HepG2 (cell line): Measurements from ENCODE around the gene ZBTB17. TPM values are rescaled to one million over a fixed set of nuclear protein-coding genes. Genes with fewer than 3 reads are reported as not detected.

Experiments used
- CC2D1A ChIP-seq: sonication (generic); formaldehyde crosslinking; IDR thresholded peaks from 2 replicates; pipeline ENCODE4 v1.8.1; 2023; ENCODE audit warnings: mild to moderate bottlenecking, missing genetic modification reagents
- CREB1 ChIP-seq, 2 experiments: fragments of 450-650 bp in 1 of 2; IDR thresholded peaks; 2 replicates each; pipeline ENCODE4 v1.6.1; 2016 to 2017; ENCODE audit warnings: control low read depth in 1 of 2, mild to moderate bottlenecking in 1 of 2, missing compliant biosample characterization in 1 of 2, missing genetic modification characterization in 1 of 2
- ELF3 ChIP-seq: IDR thresholded peaks from 2 replicates; pipeline ENCODE4 v1.6.1; 2016; ENCODE audit warnings: missing genetic modification reagents, missing compliant biosample characterization
- KLF15 ChIP-seq: sonication (generic); formaldehyde crosslinking; IDR thresholded peaks from 2 replicates; pipeline ENCODE4 v1.8.1; 2023; ENCODE audit warnings: borderline replicate concordance, mild to moderate bottlenecking, inconsistent platforms, missing genetic modification reagents, mixed read lengths
- MTF2 ChIP-seq: sonication (generic); formaldehyde crosslinking; IDR thresholded peaks from 2 replicates; pipeline ENCODE4 v1.5.0; 2020; ENCODE audit warnings: missing genetic modification reagents, borderline replicate concordance
- NCOA5 ChIP-seq: sonication (generic); formaldehyde crosslinking; IDR thresholded peaks from 2 replicates; pipeline ENCODE4 v1.4.0; 2020; ENCODE audit warnings: missing genetic modification reagents
- REPIN1 ChIP-seq: sonication (generic); formaldehyde crosslinking; IDR thresholded peaks from 2 replicates; pipeline ENCODE4 v1.8.0; 2022; ENCODE audit warnings: missing genetic modification reagents, low read depth, mild to moderate bottlenecking, borderline replicate concordance
- THRA ChIP-seq: sonication (generic); formaldehyde crosslinking; IDR thresholded peaks from 2 replicates; pipeline ENCODE4 v1.4.0; 2020; ENCODE audit warnings: missing genetic modification reagents, borderline replicate concordance
- XBP1 ChIP-seq: sonication (generic); formaldehyde crosslinking; IDR thresholded peaks from 2 replicates; pipeline ENCODE4 v1.5.0; 2020; ENCODE audit warnings: missing genetic modification reagents
- ZBTB25 ChIP-seq: IDR thresholded peaks from 2 replicates; pipeline ENCODE4 v1.6.1; 2018; ENCODE audit warnings: missing genetic modification reagents
- ZFX ChIP-seq: sonication (generic); formaldehyde crosslinking; IDR thresholded peaks from 2 replicates; pipeline ENCODE4 v1.4.0; 2020; ENCODE audit warnings: mild to moderate bottlenecking, low read depth, missing genetic modification reagents, moderate library complexity
- ZNF17 ChIP-seq: sonication (generic); formaldehyde crosslinking; IDR thresholded peaks from 2 replicates; pipeline ENCODE4 v1.5.0; 2020; ENCODE audit warnings: mild to moderate bottlenecking, missing genetic modification reagents
- ZNF225 ChIP-seq: sonication (generic); formaldehyde crosslinking; IDR thresholded peaks from 2 replicates; pipeline ENCODE4 v1.4.0; 2020; ENCODE audit warnings: mild to moderate bottlenecking, missing genetic modification reagents
- ZNF292 ChIP-seq: sonication (generic); formaldehyde crosslinking; IDR thresholded peaks from 2 replicates; pipeline ENCODE4 v1.8.1; 2022; ENCODE audit warnings: mild to moderate bottlenecking, low read depth, missing genetic modification reagents, borderline replicate concordance
- ZNF501 ChIP-seq: sonication (generic); formaldehyde crosslinking; IDR thresholded peaks from 2 replicates; pipeline ENCODE4 v1.5.1; 2020; ENCODE audit warnings: mild to moderate bottlenecking, moderate library complexity, missing genetic modification reagents
- ZNF776 ChIP-seq: sonication (generic); formaldehyde crosslinking; IDR thresholded peaks from 2 replicates; pipeline ENCODE4 v1.4.0; 2020; ENCODE audit warnings: mild to moderate bottlenecking, missing genetic modification reagents
- polyA plus RNA-seq, 8 experiments: library from polyadenylated mRNA; depleted of rRNA in 3 of 8; stranded (reverse) in 7 of 8; unstranded in 1 of 8; fragments of >200 nt; fragmentation: Illumina TruSeq in 4 of 8; extraction: Trizol in 4 of 8; gene quantifications; 2 replicates each; pipeline versions ENCODE4 v1.2.1 to v1.2.3, GENCODE V29; 2011 to 2016; ENCODE audit warnings: low read depth in 4 of 8, missing spikeins in 1 of 8, mixed read lengths in 1 of 8; ENCODE audit not compliant: insufficient read depth in 1 of 8
- total RNA-seq, 5 experiments: library from RNA; depleted of rRNA; stranded (reverse); fragments of >200 nt; fragmentation: Illumina TruSeq; extraction: Trizol; gene quantifications; 2 replicates each; pipeline ENCODE4 v1.2.3, GENCODE V29; 2016; ENCODE audit warnings: low read depth in 1 of 5
- TF ChIP-seq, protein P1 (sequence below): sonication (generic); formaldehyde crosslinking; IDR thresholded peaks from 2 replicates; pipeline ENCODE4 v1.5.1; 2020; ENCODE audit warnings: mild to moderate bottlenecking, missing genetic modification reagents, moderate library complexity
- TF ChIP-seq, protein P2 (sequence below): sonication (generic); formaldehyde crosslinking; IDR thresholded peaks from 2 replicates; pipeline ENCODE4 v1.4.0; 2020; ENCODE audit warnings: missing genetic modification reagents
- TF ChIP-seq, protein P3 (sequence below): sonication (generic); formaldehyde crosslinking; IDR thresholded peaks from 2 replicates; pipeline ENCODE4 v1.4.0; 2020; ENCODE audit warnings: missing genetic modification reagents
- TF ChIP-seq, protein P4 (sequence below): IDR thresholded peaks from 2 replicates; pipeline ENCODE4 v1.6.1; 2016; ENCODE audit warnings: mild to moderate bottlenecking, missing biosample characterization, missing genetic modification reagents

The ZBTB17 gene
- total and polyA plus RNA-seq, 2 of the 13 experiments (the other 11 are each of a cell fraction or from before 2014, with no cell fraction given) = 16.7 to 17.0 TPM

GRCh38 chr1:16009030-16009460, 33.1 kb upstream of the ZBTB17 start (continued):
- TF ChIP-seq, protein P1, sequence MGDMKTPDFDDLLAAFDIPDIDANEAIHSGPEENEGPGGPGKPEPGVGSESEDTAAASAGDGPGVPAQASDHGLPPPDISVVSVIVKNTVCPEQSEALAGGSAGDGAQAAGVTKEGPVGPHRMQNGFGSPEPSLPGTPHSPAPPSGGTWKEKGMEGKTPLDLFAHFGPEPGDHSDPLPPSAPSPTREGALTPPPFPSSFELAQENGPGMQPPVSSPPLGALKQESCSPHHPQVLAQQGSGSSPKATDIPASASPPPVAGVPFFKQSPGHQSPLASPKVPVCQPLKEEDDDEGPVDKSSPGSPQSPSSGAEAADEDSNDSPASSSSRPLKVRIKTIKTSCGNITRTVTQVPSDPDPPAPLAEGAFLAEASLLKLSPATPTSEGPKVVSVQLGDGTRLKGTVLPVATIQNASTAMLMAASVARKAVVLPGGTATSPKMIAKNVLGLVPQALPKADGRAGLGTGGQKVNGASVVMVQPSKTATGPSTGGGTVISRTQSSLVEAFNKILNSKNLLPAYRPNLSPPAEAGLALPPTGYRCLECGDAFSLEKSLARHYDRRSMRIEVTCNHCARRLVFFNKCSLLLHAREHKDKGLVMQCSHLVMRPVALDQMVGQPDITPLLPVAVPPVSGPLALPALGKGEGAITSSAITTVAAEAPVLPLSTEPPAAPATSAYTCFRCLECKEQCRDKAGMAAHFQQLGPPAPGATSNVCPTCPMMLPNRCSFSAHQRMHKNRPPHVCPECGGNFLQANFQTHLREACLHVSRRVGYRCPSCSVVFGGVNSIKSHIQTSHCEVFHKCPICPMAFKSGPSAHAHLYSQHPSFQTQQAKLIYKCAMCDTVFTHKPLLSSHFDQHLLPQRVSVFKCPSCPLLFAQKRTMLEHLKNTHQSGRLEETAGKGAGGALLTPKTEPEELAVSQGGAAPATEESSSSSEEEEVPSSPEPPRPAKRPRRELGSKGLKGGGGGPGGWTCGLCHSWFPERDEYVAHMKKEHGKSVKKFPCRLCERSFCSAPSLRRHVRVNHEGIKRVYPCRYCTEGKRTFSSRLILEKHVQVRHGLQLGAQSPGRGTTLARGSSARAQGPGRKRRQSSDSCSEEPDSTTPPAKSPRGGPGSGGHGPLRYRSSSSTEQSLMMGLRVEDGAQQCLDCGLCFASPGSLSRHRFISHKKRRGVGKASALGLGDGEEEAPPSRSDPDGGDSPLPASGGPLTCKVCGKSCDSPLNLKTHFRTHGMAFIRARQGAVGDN (CRISPR knock-in tag) = 0 out of 2 replicates have a peak, but pooled peaks have one; percentile 20
- TF ChIP-seq KLF15 (CRISPR knock-in tag) (no peak), ZBTB25 (CRISPR knock-in tag) (0 out of 2 replicates have a peak, but pooled peaks have one; percentile 28), CC2D1A (no peak), CREB1 (IDR thresholded peaks at IDR 0.05) (no peak), CREB1 (CRISPR knock-in tag; IDR thresholded peaks at IDR 0.05) (no peak), ZNF501 (CRISPR knock-in tag) (peak; percentile 67), REPIN1 (no peak), ELF3 (CRISPR knock-in tag) (peak; percentile 37; the same call in 1 of the 2 replicates), ZNF776 (CRISPR knock-in tag) (no peak), NCOA5 (no peak), ZNF292 (no peak), ZFX (CRISPR knock-in tag) (peak; percentile 43), MTF2 (CRISPR knock-in tag) (no peak), THRA (CRISPR knock-in tag) (0 out of 2 replicates have a peak, but pooled peaks have one; percentile 38), ZNF225 (CRISPR knock-in tag) (no peak), XBP1 (CRISPR knock-in tag) (no peak), ZNF17 (CRISPR knock-in tag) (no peak)
- TF ChIP-seq, protein P2, sequence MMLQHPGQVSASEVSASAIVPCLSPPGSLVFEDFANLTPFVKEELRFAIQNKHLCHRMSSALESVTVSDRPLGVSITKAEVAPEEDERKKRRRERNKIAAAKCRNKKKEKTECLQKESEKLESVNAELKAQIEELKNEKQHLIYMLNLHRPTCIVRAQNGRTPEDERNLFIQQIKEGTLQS = no peak
- TF ChIP-seq, protein P3, sequence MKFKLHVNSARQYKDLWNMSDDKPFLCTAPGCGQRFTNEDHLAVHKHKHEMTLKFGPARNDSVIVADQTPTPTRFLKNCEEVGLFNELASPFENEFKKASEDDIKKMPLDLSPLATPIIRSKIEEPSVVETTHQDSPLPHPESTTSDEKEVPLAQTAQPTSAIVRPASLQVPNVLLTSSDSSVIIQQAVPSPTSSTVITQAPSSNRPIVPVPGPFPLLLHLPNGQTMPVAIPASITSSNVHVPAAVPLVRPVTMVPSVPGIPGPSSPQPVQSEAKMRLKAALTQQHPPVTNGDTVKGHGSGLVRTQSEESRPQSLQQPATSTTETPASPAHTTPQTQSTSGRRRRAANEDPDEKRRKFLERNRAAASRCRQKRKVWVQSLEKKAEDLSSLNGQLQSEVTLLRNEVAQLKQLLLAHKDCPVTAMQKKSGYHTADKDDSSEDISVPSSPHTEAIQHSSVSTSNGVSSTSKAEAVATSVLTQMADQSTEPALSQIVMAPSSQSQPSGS (CRISPR knock-in tag) = no peak
- TF ChIP-seq, protein P4, sequence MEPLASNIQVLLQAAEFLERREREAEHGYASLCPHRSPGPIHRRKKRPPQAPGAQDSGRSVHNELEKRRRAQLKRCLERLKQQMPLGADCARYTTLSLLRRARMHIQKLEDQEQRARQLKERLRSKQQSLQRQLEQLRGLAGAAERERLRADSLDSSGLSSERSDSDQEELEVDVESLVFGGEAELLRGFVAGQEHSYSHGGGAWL = 0 out of 2 replicates have a peak, but pooled peaks have one; percentile 38
